ENCODE measurements around the gene MECP2. TPM values are rescaled to one million over a fixed set of nuclear protein-coding genes. Genes with fewer than 3 reads are reported as not detected.

The MECP2 gene
- total RNA-seq, 1 experiment from 2014 or later: 47.3 TPM

DNA sequence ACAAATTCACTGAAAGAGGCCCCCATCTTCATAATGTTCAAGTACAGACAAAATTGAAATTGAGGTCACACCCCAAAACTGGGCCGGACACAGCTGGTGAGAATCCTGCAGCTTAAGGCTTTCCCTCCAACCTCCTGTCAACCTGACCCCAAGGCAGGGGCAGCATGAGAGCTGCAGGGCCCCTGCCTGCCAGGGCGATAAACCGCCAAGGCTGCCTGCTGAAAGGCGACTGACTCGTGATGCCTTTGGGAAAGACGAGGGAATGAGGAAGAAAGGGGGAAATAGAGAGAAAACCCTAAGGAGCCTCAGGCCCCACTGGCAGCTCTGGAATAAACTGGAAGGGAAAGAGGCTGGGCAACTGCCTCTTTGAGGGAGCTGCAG is 70.5 kb downstream of the MECP2 start:
- no peaks in the 10 kb centered on the region for H3K9me3 ChIP-seq (ENCODE audit: low read length)
- H3K9ac ChIP-seq (ENCODE audit: low read length): no peak overlapping the region
- CTCF ChIA-PET: no interaction called here
- no peak overlapping the region for H3K4me2 ChIP-seq (ENCODE audit: low read length)
- BruUV-seq (replicated peaks): no TSS peak
- intact Hi-C loops (cut with micrococcal nuclease): no loop called here
- H3K4me3 ChIP-seq (ENCODE audit: low read length): no peak overlapping the region
- no peaks in the 10 kb centered on the region for H3K4me1 ChIP-seq (ENCODE audit: insufficient read depth, low read length)
- no peaks in the 10 kb centered on the region for H4K20me1 ChIP-seq (ENCODE audit: low read length)
- POLR2A ChIA-PET (ENCODE audit: unreplicated experiment): no interaction called here
- no peaks in the 10 kb centered on the region for H3K27me3 ChIP-seq (ENCODE audit: low read length)
- H2AFZ ChIP-seq (ENCODE audit: low read length): no peak overlapping the region
- no peaks in the 10 kb centered on the region for H3K9me2 ChIP-seq (replicated peaks; ENCODE audit: low read length)
- peaks cover 2% of the 10 kb centered on the region; the same call in 1 of the 2 replicates for H3K36me3 ChIP-seq (ENCODE audit: low read depth, low read length)
- no peaks in the 10 kb centered on the region for H3F3A ChIP-seq (ENCODE audit: low read length, unreplicated experiment)
- DNase-seq (no peak), ATAC-seq (no peak)
- no peaks in the 10 kb centered on the region for H3K79me2 ChIP-seq (ENCODE audit: low read length)
- H3K27ac ChIP-seq (ENCODE audit: low read length): no peak overlapping the region
- TF ChIP-seq EZH2 (IDR thresholded peaks at IDR 0.05; ENCODE audit: low read length, unreplicated experiment) (no peak), CTCF (conservative IDR thresholded peaks at IDR 0.05; ENCODE audit: low read depth, low read length) (no peak), EZH2phosphoT487 (IDR thresholded peaks at IDR 0.05; ENCODE audit: borderline replicate concordance, low read length) (no peak)

DNA sequence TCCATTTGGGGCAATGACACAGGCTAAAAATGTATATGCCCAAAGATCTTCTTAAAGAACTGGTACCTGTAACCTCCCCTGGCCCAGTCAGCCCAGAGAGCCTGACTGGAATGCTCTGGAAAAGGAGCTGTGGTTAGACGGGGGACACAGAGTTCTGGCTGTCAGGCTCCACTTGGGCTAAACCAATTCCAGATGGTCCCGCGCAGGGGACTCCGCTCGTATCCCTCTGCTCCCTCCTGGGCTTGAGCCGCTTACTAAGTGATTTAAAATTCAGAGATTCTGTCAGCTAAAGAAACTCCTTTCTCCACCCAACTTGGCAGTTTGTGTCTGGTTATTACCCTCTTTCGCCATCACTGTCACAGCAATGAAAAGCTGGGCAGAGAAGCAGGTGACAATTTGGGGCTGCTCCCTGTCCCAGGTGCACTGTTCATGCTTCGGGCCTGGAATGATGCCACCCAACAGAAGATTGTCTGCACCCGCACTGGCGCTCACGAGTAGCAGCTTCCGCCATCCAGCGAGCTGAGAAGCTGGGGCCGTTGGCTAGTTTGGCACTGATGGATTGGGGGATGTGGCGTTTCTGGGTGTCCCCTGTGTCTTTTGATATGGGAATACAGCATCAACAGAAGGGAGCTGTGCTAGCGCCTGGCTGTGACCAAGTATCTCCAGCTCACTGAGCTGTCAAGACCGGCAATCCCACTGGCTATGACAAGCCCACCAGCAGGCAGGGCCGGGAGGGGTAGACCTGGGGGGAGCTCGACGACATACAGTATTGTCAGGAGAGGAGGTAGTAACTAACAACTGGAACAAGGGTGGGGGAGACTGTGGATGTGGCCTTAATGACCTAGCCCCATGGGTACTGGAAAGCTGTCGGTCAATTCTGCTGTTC is 71.1 kb downstream of the MECP2 start:
- Histone ChIP-seq H3K9me3 (ENCODE audit: low read length) (no peaks in the 10 kb centered on the region), H4K20me1 (ENCODE audit: low read length) (no peaks in the 10 kb centered on the region), H3K4me2 (ENCODE audit: low read length) (no peak overlapping the region), H3K79me2 (ENCODE audit: low read length) (no peaks in the 10 kb centered on the region), H3K36me3 (ENCODE audit: low read depth, low read length) (no peaks in the 10 kb centered on the region), H3K27me3 (ENCODE audit: low read length) (no peaks in the 10 kb centered on the region), H3K4me1 (ENCODE audit: insufficient read depth, low read length) (0 out of 2 replicates have a peak, but pooled peaks cover 1% of the 10 kb centered on the region), H3K27ac (ENCODE audit: low read length) (no peak overlapping the region), H3K9ac (ENCODE audit: low read length) (no peak overlapping the region), H3K9me2 (replicated peaks; ENCODE audit: low read length) (no peaks in the 10 kb centered on the region), H3K4me3 (ENCODE audit: low read length) (no peak overlapping the region), H3F3A (ENCODE audit: low read length, unreplicated experiment) (no peaks in the 10 kb centered on the region), H2AFZ (ENCODE audit: low read length) (no peak overlapping the region)
- ChIA-PET CTCF (no interaction called here), POLR2A (ENCODE audit: unreplicated experiment) (no interaction called here)
- ATAC-seq (no peak), DNase-seq (no peak)
- TF ChIP-seq CTCF (conservative IDR thresholded peaks at IDR 0.05; ENCODE audit: low read depth, low read length): no peak
- TF ChIP-seq EZH2 (IDR thresholded peaks at IDR 0.05; ENCODE audit: low read length, unreplicated experiment): no peak
- no peak for TF ChIP-seq EZH2phosphoT487 (IDR thresholded peaks at IDR 0.05; ENCODE audit: borderline replicate concordance, low read length)
- intact Hi-C loops (cut with micrococcal nuclease): no loop called here
- BruUV-seq (replicated peaks): no TSS peak

DNA sequence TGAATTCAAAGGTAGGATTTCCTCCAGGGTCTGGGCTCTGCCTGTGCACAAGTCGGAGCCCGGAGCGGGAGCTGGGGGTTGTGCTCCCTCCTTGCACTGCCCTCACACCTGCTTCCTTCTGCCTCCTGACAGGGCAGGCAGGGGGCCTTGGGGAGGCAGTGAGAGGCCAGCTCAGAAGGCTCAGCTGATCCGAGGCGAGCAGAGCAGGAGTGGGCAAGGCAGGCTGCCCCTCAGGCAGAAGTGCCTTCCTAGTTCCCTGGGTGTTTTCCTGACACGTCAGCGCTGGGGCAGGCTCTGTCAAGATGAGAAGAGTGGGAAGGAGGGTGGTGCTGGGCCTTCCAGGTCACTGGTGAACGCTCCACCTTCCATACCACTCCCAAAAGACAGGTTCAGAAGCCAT is 72.3 kb downstream of the MECP2 start:
- no peaks in the 10 kb centered on the region for H3K9me2 ChIP-seq (replicated peaks; ENCODE audit: low read length)
- CTCF ChIA-PET: no interaction called here
- no peaks in the 10 kb centered on the region for H3F3A ChIP-seq (ENCODE audit: low read length, unreplicated experiment)
- H3K36me3 ChIP-seq (ENCODE audit: low read depth, low read length): no peaks in the 10 kb centered on the region
- no peak overlapping the region for H3K4me3 ChIP-seq (ENCODE audit: low read length)
- ATAC-seq: no peak
- TF ChIP-seq CTCF (conservative IDR thresholded peaks at IDR 0.05; ENCODE audit: low read depth, low read length): no peak
- TF ChIP-seq EZH2 (IDR thresholded peaks at IDR 0.05; ENCODE audit: low read length, unreplicated experiment): no peak
- no peak for TF ChIP-seq EZH2phosphoT487 (IDR thresholded peaks at IDR 0.05; ENCODE audit: borderline replicate concordance, low read length)
- no peak overlapping the region for H3K27ac ChIP-seq (ENCODE audit: low read length)
- peaks cover 8% of the 10 kb centered on the region; the same call in 1 of the 2 replicates for H3K79me2 ChIP-seq (ENCODE audit: low read length)
- no peaks in the 10 kb centered on the region for H4K20me1 ChIP-seq (ENCODE audit: low read length)
- peaks cover 13% of the 10 kb centered on the region for H3K4me1 ChIP-seq (ENCODE audit: insufficient read depth, low read length)
- no peak overlapping the region for H3K4me2 ChIP-seq (ENCODE audit: low read length)
- POLR2A ChIA-PET (ENCODE audit: unreplicated experiment): no interaction called here
- intact Hi-C loops (cut with micrococcal nuclease): no loop called here
- no TSS peak for BruUV-seq (replicated peaks)
- H3K9ac ChIP-seq (ENCODE audit: low read length): no peak overlapping the region
- no peaks in the 10 kb centered on the region for H3K27me3 ChIP-seq (ENCODE audit: low read length)
- H2AFZ ChIP-seq (ENCODE audit: low read length): no peak overlapping the region
- DNase-seq: no peak
- no peaks in the 10 kb centered on the region for H3K9me3 ChIP-seq (ENCODE audit: low read length)

Measured in PC-3 (cell line).